ENCODE results near the gene AFF3. TPM values are rescaled to one million over a fixed set of nuclear protein-coding genes. Genes with fewer than 3 reads are reported as not detected.

AFF3 gene
- total RNA-seq, 1 experiment from 2014 or later = 0.07 TPM

DNA sequence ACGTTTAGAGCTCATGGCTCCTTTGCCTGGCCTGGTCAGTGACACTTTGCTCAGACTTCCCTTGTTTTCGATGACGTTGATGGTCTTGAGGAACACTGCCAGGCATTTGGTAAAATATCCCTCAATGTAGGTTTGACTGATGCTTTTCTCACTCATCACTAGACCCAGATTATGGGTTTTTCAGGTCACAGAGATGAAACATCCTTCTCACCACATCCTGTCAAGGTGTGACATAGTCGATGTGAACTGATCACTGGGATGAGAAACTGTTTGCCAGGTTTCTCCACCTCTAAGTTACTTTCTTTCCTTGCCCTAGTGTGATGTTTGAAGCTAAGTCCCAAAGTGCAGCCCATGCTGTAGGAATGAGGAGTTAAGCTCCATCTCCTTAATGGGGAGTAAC lies 81.5 kb downstream of the AFF3 start:
- no peaks in the 10 kb centered on the region for H3K27me3 ChIP-seq (ENCODE audit: control insufficient read depth, insufficient read depth, low read length)
- H3K36me3 ChIP-seq (replicated peaks; ENCODE audit: control insufficient read depth, insufficient read depth, low read length) = no peaks in the 10 kb centered on the region
- no peak overlapping the region for H3K4me3 ChIP-seq (ENCODE audit: insufficient read depth, low read depth, low read length)
- no peak for DNase-seq

DNA sequence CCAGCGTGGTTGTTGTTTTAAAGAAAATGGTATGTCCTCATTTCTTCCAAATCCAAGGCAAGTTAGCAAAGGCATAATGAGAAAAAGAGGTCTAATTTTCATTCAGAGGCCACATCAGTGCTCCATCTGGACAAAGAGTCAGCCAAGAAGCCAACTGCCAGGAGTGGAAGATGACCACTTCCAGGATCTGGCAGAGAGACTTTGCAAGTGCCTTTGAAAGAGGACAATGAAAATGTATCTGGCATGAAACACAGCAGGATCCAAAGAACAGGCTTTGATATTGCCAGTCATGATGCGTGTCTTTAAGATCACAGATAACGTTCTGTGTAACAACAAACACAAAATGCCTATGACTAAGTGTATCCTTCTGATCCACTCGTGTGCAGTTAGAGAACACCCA lies 82.8 kb downstream of the AFF3 start:
- DNase-seq = no peak
- Histone ChIP-seq H3K27me3 (ENCODE audit: control insufficient read depth, insufficient read depth, low read length) (no peaks in the 10 kb centered on the region), H3K4me3 (ENCODE audit: insufficient read depth, low read depth, low read length) (no peak overlapping the region), H3K36me3 (replicated peaks; ENCODE audit: control insufficient read depth, insufficient read depth, low read length) (no peaks in the 10 kb centered on the region)

DNA sequence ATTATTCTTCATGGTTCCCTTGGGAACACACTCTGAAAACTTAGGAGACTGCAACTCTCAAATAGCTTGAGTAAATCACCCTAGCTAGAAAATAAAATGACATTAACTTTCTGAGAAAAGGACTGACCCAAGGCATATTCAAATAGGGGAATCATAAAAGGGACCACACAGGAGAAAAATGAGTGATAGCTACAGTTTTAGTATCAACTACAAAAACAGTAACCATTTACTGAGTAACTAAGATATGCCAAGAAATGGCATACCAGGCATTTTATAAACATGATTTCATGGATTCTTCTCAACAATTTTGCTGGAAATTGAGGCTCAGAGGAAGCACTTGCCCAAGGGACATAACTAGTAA lies 84.5 kb downstream of the AFF3 start:
- no peak overlapping the region for H3K4me3 ChIP-seq (ENCODE audit: insufficient read depth, low read depth, low read length)
- DNase-seq = no peak
- no peaks in the 10 kb centered on the region for H3K36me3 ChIP-seq (replicated peaks; ENCODE audit: control insufficient read depth, insufficient read depth, low read length)
- no peaks in the 10 kb centered on the region for H3K27me3 ChIP-seq (ENCODE audit: control insufficient read depth, insufficient read depth, low read length)

DNA sequence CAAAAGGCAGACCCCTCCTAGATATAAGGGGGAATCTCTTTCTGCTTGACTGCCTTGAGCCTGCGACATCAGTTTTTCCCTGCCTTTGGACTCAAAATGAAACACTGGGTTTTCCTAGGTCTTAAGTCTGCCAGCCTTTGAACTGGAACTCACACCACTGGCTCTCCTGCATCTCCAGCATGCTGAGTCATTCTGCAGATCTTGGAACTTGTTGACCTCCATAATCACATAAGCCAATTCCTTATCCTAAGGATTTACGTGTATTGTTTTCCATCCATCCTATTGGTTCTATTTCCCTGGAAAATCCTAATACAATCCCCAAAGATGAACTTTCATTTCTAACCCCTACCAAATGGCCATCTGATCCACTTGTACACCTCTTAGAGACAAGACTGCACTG lies 88.0 kb downstream of the AFF3 start:
- Histone ChIP-seq H3K4me3 (ENCODE audit: insufficient read depth, low read depth, low read length) (no peak overlapping the region), H3K36me3 (replicated peaks; ENCODE audit: control insufficient read depth, insufficient read depth, low read length) (no peaks in the 10 kb centered on the region), H3K27me3 (ENCODE audit: control insufficient read depth, insufficient read depth, low read length) (no peaks in the 10 kb centered on the region)
- no peak for DNase-seq

DNA sequence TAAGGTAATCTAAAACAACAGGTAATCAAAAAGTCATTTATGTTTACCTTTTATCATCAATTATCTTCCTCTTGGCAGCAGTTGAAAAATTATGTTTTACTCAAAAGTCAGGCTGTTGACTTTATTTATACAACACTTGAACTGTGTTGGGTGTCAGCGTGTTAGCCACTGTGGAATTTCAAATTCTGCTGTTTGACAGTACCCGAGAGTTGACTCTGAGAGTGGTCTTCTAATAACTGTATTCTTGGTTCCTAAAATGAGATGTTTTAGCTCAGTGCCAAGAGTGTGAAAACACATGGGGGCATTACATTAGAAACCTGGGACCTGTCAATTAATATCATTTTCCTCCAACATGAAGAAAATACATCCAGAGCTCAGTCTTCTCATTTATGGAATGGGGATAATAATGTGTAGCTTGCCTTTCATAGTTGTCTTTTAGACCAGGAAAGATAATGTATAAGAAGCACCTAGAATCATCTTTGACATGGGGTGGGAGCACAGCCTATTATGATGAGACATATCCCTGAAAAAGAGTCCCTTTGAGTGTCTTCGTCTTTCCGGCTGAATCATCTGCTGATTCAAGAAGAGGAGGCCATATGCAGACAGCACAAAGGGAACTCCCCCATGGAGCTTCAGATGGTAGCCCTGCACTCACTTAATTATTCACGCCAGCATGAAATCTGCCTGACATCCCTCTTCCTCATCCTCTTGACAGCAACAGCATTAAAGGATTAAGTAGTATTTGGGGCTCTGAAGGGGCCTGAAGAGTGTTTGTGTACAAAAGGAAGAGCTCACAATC lies 89.1 kb downstream of the AFF3 start:
- no peaks in the 10 kb centered on the region for H3K36me3 ChIP-seq (replicated peaks; ENCODE audit: control insufficient read depth, insufficient read depth, low read length)
- H3K27me3 ChIP-seq (ENCODE audit: control insufficient read depth, insufficient read depth, low read length) = no peaks in the 10 kb centered on the region
- DNase-seq = no peak
- no peak overlapping the region for H3K4me3 ChIP-seq (ENCODE audit: insufficient read depth, low read depth, low read length)

DNA sequence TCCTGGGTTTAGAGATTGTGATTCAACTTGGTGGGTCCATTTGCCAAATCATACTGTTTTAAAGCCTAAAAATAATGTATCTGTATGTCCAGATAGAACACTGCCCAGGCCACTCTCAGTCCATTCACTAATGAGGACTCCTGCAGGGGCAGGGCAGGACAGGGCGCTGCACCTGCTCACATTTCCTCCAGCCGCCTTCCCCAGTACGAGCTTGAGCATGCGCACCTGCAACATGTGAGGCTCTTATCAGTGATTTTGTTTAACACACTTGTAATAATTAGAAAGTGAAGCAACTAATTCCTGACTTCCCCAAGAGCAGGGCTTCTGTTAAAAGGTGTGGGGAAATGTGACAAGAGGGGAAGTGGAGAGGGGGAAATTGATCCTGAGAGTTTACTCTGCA lies 89.7 kb downstream of the AFF3 start:
- no peaks in the 10 kb centered on the region for H3K36me3 ChIP-seq (replicated peaks; ENCODE audit: control insufficient read depth, insufficient read depth, low read length)
- no peak overlapping the region for H3K4me3 ChIP-seq (ENCODE audit: insufficient read depth, low read depth, low read length)
- no peaks in the 10 kb centered on the region for H3K27me3 ChIP-seq (ENCODE audit: control insufficient read depth, insufficient read depth, low read length)
- no peak for DNase-seq

DNA sequence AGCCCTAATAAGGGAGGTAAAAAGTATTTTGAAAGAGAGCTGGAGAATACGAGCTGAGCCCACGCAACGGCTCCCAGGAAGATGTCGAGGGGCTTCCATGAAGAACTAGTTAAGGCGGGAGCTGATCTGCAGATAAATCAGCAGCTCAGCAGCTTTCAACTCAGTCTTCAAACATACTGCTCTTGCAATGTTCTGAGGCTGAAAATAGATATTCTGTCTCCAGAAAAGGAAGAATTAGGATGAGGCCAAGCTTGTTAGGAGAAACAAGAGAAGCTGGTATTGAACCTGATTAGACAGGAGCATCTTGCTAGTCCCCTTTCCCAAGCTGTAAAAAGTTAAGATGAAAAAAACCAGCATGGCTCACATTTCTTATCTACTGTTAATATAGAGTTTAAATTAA lies 91.1 kb downstream of the AFF3 start:
- no peaks in the 10 kb centered on the region for H3K36me3 ChIP-seq (replicated peaks; ENCODE audit: control insufficient read depth, insufficient read depth, low read length)
- DNase-seq = no peak
- H3K27me3 ChIP-seq (ENCODE audit: control insufficient read depth, insufficient read depth, low read length) = no peaks in the 10 kb centered on the region
- no peak overlapping the region for H3K4me3 ChIP-seq (ENCODE audit: insufficient read depth, low read depth, low read length)

DNA sequence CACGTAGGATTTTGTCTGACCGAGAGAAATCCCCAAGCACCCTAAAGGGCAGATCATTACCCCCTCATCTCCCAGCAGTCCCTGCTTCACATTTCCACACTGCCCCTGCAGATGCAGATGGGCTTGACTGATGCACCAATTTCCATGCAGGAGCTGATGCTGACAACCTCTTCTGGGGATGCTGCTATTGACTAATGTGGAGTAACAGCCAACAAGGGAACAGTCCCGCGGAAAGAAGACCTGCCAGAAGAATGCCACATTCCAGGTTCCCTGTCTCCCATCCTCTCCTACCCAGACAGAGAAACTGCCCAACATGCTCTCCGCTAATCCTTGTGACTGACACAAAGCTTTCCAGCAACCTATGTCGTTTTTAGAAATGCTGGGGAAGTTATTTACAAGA lies 91.7 kb downstream of the AFF3 start:
- Histone ChIP-seq H3K27me3 (ENCODE audit: control insufficient read depth, insufficient read depth, low read length) (no peaks in the 10 kb centered on the region), H3K4me3 (ENCODE audit: insufficient read depth, low read depth, low read length) (no peak overlapping the region), H3K36me3 (replicated peaks; ENCODE audit: control insufficient read depth, insufficient read depth, low read length) (no peaks in the 10 kb centered on the region)
- DNase-seq = no peak

DNA sequence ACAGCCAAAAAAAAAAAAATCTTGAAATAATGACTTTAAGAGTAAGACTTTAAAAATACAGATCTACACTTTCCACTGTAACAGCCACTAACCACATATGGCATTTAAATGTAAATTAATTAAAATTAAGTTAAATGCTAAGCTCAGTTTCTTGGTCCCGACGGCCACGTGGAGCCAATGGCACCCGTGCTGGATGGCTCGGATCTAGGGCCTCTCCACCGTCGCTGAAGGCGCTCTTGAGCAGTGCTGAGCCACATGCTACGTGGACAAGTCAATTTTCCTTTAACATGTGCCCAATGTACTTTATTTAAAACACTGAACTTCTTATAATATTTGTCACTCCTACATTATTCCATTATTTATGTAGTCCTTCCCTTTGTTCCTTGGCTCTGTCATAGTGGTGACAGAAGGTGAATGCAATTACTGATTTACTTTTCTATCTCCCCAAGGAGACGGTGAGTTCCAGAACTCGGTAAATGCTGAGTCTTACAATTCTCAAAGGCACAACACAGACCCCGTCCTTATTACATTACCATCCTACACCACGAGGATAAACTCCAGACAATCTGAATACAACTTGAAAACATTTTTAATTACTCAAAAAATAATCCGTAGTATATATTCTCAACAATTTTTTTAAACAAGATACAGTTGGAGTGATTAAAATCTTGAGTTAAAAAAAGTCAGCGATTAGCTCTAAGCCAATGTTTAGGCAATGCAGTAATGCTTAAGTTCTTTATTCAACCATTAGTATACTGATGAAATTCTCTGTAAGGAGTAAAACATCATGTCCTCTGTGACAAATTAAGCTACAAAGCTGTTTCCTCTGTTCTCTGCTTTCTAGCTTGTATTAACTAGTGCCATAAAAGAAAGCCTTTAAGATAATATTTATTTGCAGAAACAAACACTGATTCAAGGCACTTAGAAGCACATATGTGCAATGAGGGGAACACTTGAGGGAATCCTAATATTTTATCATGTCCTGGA lies 95.1 kb downstream of the AFF3 start:
- DNase-seq = no peak
- H3K27me3 ChIP-seq (ENCODE audit: control insufficient read depth, insufficient read depth, low read length) = no peaks in the 10 kb centered on the region
- H3K4me3 ChIP-seq (ENCODE audit: insufficient read depth, low read depth, low read length) = no peak overlapping the region
- H3K36me3 ChIP-seq (replicated peaks; ENCODE audit: control insufficient read depth, insufficient read depth, low read length) = no peaks in the 10 kb centered on the region

DNA sequence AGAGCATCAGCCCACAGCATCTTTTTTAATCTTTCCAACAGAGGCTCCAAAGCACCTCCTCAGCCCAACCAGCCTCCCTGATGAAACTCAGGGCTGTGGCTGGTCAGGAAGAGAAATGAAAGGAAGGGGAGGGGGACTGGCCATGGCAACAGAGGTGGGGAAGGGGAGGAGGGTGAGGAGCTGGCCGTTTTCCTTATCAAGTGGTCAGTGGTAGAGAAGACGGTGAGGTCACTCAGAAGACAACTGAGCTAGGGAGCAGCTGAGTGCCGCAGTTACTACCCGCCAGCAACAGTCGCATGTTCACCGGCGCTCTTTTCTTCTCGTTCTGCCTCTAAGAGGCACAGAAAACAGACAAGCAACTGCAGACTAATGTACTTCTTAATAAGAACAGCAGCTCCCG lies 97.4 kb downstream of the AFF3 start:
- Histone ChIP-seq H3K4me3 (ENCODE audit: insufficient read depth, low read depth, low read length) (no peak overlapping the region), H3K27me3 (ENCODE audit: control insufficient read depth, insufficient read depth, low read length) (no peaks in the 10 kb centered on the region), H3K36me3 (replicated peaks; ENCODE audit: control insufficient read depth, insufficient read depth, low read length) (no peaks in the 10 kb centered on the region)
- DNase-seq = no peak

DNA sequence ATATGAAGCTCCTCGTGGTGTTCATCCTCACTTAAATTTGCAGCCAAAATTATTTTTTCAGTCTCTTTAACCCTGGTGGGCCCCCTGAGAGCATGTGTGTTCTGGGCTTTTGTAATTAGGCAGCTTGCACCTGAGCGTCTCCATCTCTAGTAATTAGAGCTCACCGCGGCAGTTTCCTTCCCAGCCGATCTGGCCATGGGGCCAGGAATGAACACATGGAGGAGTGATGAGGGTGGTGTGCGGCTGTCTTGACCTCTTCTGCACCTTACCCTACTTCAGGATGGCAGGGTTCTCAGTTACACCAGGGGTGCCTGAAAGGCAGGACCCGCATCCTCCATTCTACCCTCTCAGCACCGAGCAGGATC lies 98.5 kb downstream of the AFF3 start:
- H3K27me3 ChIP-seq (ENCODE audit: control insufficient read depth, insufficient read depth, low read length) = no peaks in the 10 kb centered on the region
- H3K4me3 ChIP-seq (ENCODE audit: insufficient read depth, low read depth, low read length) = no peak overlapping the region
- H3K36me3 ChIP-seq (replicated peaks; ENCODE audit: control insufficient read depth, insufficient read depth, low read length) = no peaks in the 10 kb centered on the region
- no peak for DNase-seq

DNA sequence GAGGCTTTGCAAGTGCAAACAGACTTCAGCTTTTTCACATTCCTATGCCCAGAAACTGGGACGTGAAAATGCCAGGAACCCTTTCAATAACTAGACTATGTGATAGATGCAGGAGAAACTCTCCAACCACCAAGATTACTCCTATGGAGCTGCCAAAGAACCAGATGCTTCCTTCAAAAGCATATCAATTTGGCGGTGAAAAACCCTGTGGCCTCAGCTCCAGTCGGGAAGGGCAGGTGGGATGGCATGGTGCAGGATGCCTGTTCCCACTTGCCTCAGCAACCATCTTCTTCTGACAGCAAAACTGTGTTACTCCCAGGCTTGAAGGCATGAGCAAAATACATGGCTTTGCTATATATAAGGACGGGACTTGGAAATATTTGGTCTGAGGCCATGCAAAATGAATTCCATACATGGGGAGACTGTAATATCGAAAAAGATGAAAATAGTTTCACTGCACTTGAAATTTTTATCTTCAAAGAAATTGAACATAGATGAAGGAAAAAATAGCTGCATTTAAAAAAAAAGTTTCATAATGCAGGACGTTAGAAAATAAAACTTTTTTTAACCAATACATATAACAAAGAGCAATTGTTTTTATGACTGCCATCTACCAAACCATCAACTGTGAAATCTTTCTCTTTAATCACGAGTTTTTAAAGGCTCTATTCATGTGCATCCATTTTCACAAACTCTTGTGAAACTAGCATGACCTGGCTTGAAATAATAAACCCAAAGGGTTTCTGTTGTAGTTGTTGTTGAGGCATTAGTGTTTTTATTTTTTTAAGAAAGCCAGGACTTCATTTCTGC lies 99.1 kb downstream of the AFF3 start:
- no peak for DNase-seq
- Histone ChIP-seq H3K4me3 (ENCODE audit: insufficient read depth, low read depth, low read length) (no peak overlapping the region), H3K36me3 (replicated peaks; ENCODE audit: control insufficient read depth, insufficient read depth, low read length) (no peaks in the 10 kb centered on the region), H3K27me3 (ENCODE audit: control insufficient read depth, insufficient read depth, low read length) (no peaks in the 10 kb centered on the region)

DNA sequence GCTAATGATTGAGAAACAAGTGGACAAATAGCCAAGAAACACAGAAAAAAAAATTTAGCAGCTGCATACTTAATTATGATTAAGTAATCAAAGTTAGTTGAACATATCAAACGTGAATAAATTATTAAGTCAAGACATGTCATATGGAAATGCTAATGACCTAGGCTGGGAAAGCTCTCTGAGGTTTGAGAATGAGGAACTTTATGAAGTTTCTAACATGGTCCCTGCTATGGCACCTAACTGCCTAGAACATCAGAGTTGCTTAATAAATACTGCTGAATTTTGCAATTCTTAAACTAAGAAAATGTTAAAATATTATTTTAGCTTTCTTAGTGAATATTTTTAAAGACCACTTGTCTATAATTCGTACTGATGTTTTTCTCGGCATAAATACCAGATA lies 99.8 kb downstream of the AFF3 start:
- Histone ChIP-seq H3K27me3 (ENCODE audit: control insufficient read depth, insufficient read depth, low read length) (no peaks in the 10 kb centered on the region), H3K36me3 (replicated peaks; ENCODE audit: control insufficient read depth, insufficient read depth, low read length) (no peaks in the 10 kb centered on the region), H3K4me3 (ENCODE audit: insufficient read depth, low read depth, low read length) (no peak overlapping the region)
- no peak for DNase-seq

DNA sequence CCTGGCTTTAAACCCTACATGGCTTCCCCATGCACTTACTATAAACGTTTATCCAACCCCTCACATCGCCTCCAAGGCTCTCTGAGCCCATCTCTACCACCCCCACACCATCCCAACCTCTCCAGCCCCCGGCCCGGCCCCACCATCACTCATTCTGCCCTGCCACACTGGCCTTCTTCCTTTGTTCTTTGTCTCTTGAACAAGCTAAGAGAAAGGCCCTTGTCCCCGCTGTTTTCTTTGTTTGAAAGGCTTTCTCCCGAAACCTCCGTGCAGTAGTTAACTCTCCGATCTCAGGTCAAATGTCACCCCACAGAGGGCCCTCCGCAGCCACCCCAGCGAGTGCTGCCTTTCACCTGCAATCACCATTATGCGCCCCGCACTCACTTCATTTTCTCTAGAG lies 100.4 kb downstream of the AFF3 start:
- Histone ChIP-seq H3K36me3 (replicated peaks; ENCODE audit: control insufficient read depth, insufficient read depth, low read length) (no peaks in the 10 kb centered on the region), H3K4me3 (ENCODE audit: insufficient read depth, low read depth, low read length) (no peak overlapping the region), H3K27me3 (ENCODE audit: control insufficient read depth, insufficient read depth, low read length) (no peaks in the 10 kb centered on the region)
- peak; percentile 19 for DNase-seq

Measured in H7 (cell line).